ENCODE measurements around the gene SLC9C1. TPM values are rescaled to one million over a fixed set of nuclear protein-coding genes. Genes with fewer than 3 reads are reported as not detected.

The SLC9C1 gene
- total and polyA plus RNA-seq, 2 of the 4 experiments (the other 2 are of a cell fraction) = not detected

DNA sequence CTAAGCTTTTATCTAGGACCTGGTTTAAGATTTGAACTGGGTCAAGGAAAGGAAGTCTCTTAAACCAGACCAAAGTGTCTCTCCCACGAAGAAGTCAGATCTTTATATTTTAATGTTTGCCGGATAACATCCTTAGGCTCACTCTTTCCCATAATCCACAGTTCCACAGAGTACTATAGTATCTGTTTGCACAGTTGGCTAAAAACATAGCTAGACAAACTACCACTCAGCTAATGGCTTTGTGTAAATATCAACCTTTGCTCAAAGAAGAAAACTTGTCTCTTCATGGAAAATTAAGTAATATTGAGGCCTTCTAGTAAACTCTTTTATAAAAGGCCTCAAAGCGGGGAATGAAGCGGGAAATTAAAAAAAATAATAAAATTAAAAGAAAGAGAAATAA is 13.5 kb upstream of the SLC9C1 start:
- no peaks in the 10 kb centered on the region for H3K9me3 ChIP-seq (ENCODE audit: control insufficient read depth, insufficient read depth, low read length)
- H3K4me3 ChIP-seq (ENCODE audit: insufficient read depth, low read depth, low read length) = no peak overlapping the region
- no peak overlapping the region for H3K56ac ChIP-seq (ENCODE audit: extremely low read depth, insufficient read depth, low read length)
- no peak overlapping the region for H4K91ac ChIP-seq (ENCODE audit: insufficient read depth, low read depth, low read length)
- H3K4ac ChIP-seq (ENCODE audit: low read depth, low read length) = no peak overlapping the region
- no peaks in the 10 kb centered on the region for H3K79me1 ChIP-seq (ENCODE audit: low read depth in 1 of 2, low read length in 2 of 2)
- H3K9me1 ChIP-seq (ENCODE audit: insufficient read depth, low read length) = no peaks in the 10 kb centered on the region
- H2AFZ ChIP-seq (replicated peaks; ENCODE audit: low read length, poor library complexity) = no peak overlapping the region
- no peak overlapping the region for H4K5ac ChIP-seq (ENCODE audit: low read depth, low read length)
- H4K20me1 ChIP-seq (ENCODE audit: insufficient read depth, low read length) = no peaks in the 10 kb centered on the region
- BruUV-seq (replicated peaks) = no TSS peak
- dilution Hi-C loops (cut with HindIII; ENCODE audit: low sequenced_read_pairs, unreplicated experiment) = loop anchor here (25.0 kb wide), 1 partner anchor 205 kb away; no protein-coding TSS in a partner anchor
- TF ChIP-seq CHD1 (IDR thresholded peaks at IDR 0.05; ENCODE audit: low read depth, low read length) (no peak), BHLHE40 (IDR thresholded peaks at IDR 0.05; ENCODE audit: low read depth, low read length) (no peak), CEBPB (IDR thresholded peaks at IDR 0.05; ENCODE audit: low read depth, low read length) (no peak), MAZ (IDR thresholded peaks at IDR 0.05; ENCODE audit: borderline replicate concordance, low read depth, low read length) (no peak), POLR2A (IDR thresholded peaks at IDR 0.05; ENCODE audit: low read depth, low read length) (no peak), MAFK (IDR thresholded peaks at IDR 0.05; ENCODE audit: low read depth, low read length) (no peak), RAD21 (IDR thresholded peaks at IDR 0.05; ENCODE audit: low read length) (no peak), MXI1 (IDR thresholded peaks at IDR 0.05; ENCODE audit: borderline replicate concordance, low read depth, low read length) (no peak), SMC3 (IDR thresholded peaks at IDR 0.05; ENCODE audit: low read depth, low read length) (no peak), RCOR1 (IDR thresholded peaks at IDR 0.05; ENCODE audit: insufficient replicate concordance, low read length) (no peak), FOS (IDR thresholded peaks at IDR 0.05; ENCODE audit: low read depth, low read length) (no peak), RFX5 (IDR thresholded peaks at IDR 0.05; ENCODE audit: low read depth, low read length) (no peak), NFE2L2 (IDR thresholded peaks at IDR 0.05; ENCODE audit: low read depth, low read length) (no peak)
- TF ChIP-seq, protein P1, sequence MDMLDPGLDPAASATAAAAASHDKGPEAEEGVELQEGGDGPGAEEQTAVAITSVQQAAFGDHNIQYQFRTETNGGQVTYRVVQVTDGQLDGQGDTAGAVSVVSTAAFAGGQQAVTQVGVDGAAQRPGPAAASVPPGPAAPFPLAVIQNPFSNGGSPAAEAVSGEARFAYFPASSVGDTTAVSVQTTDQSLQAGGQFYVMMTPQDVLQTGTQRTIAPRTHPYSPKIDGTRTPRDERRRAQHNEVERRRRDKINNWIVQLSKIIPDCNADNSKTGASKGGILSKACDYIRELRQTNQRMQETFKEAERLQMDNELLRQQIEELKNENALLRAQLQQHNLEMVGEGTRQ (IDR thresholded peaks at IDR 0.05; ENCODE audit: low read depth, low read length) = no peak
- TF ChIP-seq, protein P2, sequence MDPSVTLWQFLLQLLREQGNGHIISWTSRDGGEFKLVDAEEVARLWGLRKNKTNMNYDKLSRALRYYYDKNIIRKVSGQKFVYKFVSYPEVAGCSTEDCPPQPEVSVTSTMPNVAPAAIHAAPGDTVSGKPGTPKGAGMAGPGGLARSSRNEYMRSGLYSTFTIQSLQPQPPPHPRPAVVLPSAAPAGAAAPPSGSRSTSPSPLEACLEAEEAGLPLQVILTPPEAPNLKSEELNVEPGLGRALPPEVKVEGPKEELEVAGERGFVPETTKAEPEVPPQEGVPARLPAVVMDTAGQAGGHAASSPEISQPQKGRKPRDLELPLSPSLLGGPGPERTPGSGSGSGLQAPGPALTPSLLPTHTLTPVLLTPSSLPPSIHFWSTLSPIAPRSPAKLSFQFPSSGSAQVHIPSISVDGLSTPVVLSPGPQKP (IDR thresholded peaks at IDR 0.05; ENCODE audit: borderline replicate concordance, low read depth, low read length) = no peak
- TF ChIP-seq, protein P3, sequence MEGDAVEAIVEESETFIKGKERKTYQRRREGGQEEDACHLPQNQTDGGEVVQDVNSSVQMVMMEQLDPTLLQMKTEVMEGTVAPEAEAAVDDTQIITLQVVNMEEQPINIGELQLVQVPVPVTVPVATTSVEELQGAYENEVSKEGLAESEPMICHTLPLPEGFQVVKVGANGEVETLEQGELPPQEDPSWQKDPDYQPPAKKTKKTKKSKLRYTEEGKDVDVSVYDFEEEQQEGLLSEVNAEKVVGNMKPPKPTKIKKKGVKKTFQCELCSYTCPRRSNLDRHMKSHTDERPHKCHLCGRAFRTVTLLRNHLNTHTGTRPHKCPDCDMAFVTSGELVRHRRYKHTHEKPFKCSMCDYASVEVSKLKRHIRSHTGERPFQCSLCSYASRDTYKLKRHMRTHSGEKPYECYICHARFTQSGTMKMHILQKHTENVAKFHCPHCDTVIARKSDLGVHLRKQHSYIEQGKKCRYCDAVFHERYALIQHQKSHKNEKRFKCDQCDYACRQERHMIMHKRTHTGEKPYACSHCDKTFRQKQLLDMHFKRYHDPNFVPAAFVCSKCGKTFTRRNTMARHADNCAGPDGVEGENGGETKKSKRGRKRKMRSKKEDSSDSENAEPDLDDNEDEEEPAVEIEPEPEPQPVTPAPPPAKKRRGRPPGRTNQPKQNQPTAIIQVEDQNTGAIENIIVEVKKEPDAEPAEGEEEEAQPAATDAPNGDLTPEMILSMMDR (conservative IDR thresholded peaks at IDR 0.05; ENCODE audit: low read depth, low read length) = no peak
- POLR2A ChIA-PET (ENCODE audit: unreplicated experiment) = no interaction called here
- H3K18ac ChIP-seq (ENCODE audit: low read depth, low read length) = peak overlapping the region; percentile 24; the same call in 1 of the 2 replicates
- H2BK15ac ChIP-seq (ENCODE audit: low read depth, low read length) = no peak overlapping the region
- CTCF ChIA-PET = interaction anchor here (1.9 kb wide), 1 partner anchor 14 kb away, joined by 9 read pairs; the partner anchor contains the start of gene SLC9C1
- H3K27me3 ChIP-seq (ENCODE audit: control insufficient read depth, insufficient read depth, low read length) = no peaks in the 10 kb centered on the region
- intact Hi-C loops (cut with micrococcal nuclease) = no loop called here
- H3K36me3 ChIP-seq (ENCODE audit: control insufficient read depth, insufficient read depth, low read length) = no peaks in the 10 kb centered on the region
- H2BK5ac ChIP-seq (ENCODE audit: low read depth, low read length, poor library complexity, severe bottlenecking) = peak overlapping the region; percentile 71
- H3K4me1 ChIP-seq (ENCODE audit: control insufficient read depth, insufficient read depth, low read length) = peaks cover 12% of the 10 kb centered on the region
- H3K27ac ChIP-seq (ENCODE audit: insufficient read depth, low read length) = no peak overlapping the region
- ATAC-seq (ENCODE audit: low read depth) = no peak
- no peak for DNase-seq
- 0 out of 2 replicates have a peak overlapping the region, but pooled peaks have one; percentile 6 for H2BK120ac ChIP-seq (ENCODE audit: low read depth, low read length)
- no peak overlapping the region for H3K4me2 ChIP-seq (ENCODE audit: low read depth, low read length)
- no CpG with 5 or more reads among the region's 4 CpGs for WGBS, 2 experiments (ENCODE audit: extremely low coverage in 2 of 2, insufficient read length in 1 of 2)
- no peak overlapping the region for H2BK20ac ChIP-seq (ENCODE audit: low read depth, low read length)
- no peak overlapping the region for H3K9ac ChIP-seq (ENCODE audit: low read depth, low read length)
- H2AK5ac ChIP-seq (ENCODE audit: low read depth, low read length) = no peak overlapping the region
- in situ Hi-C loops (cut with MboI; ENCODE audit: low sequenced_read_pairs) = loop anchor here (25.0 kb wide), 1 partner anchor 680 kb away; the partner anchor contains the start of genes CD200R1 and GTPBP8
- H4K8ac ChIP-seq (ENCODE audit: low read depth in 2 of 2, low read length in 2 of 2) = no peak overlapping the region
- H3K23ac ChIP-seq (ENCODE audit: low read depth, low read length) = no peak overlapping the region
- no peak overlapping the region for H3K14ac ChIP-seq (replicated peaks; ENCODE audit: low read depth, low read length)
- no peak overlapping the region for H2AK9ac ChIP-seq (replicated peaks; ENCODE audit: low read depth, low read length, poor library complexity)

All from IMR-90 (cell line).